GM06990 (cell line): ENCODE measurements around the gene ITGA3.

ENCODE experiments used
- DNase-seq: peaks from one replicate; pipeline ENCODE4 v3.0.0-alpha.2; 2011; ENCODE audit not compliant: insufficient read length; ENCODE audit errors: extremely low read depth
- H3K27me3 ChIP-seq: replicated peaks from 2 replicates; pipeline ENCODE4 v1.6.0; 2011; ENCODE audit warnings: low read length; ENCODE audit not compliant: control insufficient read depth, insufficient read depth
- H3K36me3 ChIP-seq: 2 replicates; pipeline ENCODE4 v1.5.1; 2011; ENCODE audit warnings: low read length; ENCODE audit not compliant: control insufficient read depth, insufficient read depth
- H3K4me3 ChIP-seq: replicated peaks from 2 replicates; pipeline ENCODE4 v1.5.1; 2011; ENCODE audit warnings: low read depth, mild to moderate bottlenecking, control low read depth, low read length
- CTCF ChIP-seq: IDR thresholded peaks from 2 replicates; pipeline ENCODE4 v1.5.1; 2011; ENCODE audit warnings: low read length, control low read depth, mild to moderate bottlenecking, inconsistent platforms; ENCODE audit not compliant: insufficient read depth, poor library complexity, severe bottlenecking

Gene ITGA3

GRCh38 chr17:50118828-50119218 lies 62.9 kb downstream of the ITGA3 start:
- Histone ChIP-seq H3K27me3 (no peaks in the 10 kb centered on the region; the same call in none of the 2 replicates), H3K36me3 (no peaks in the 10 kb centered on the region), H3K4me3 (no peak overlapping the region)
- DNase-seq, result no peak
- no peak for TF ChIP-seq CTCF

GRCh38 chr17:50120475-50121253 lies 64.8 kb downstream of the ITGA3 start:
- Histone ChIP-seq H3K27me3 (no peaks in the 10 kb centered on the region; the same call in none of the 2 replicates), H3K4me3 (no peak overlapping the region), H3K36me3 (no peaks in the 10 kb centered on the region)
- no peak for TF ChIP-seq CTCF
- DNase-seq, result no peak

- H3K36me3 ChIP-seq, result no peaks in the 10 kb centered on the region
- no peak for TF ChIP-seq CTCF
- DNase-seq, result no peak
- H3K4me3 ChIP-seq, result no peak overlapping the region
- H3K27me3 ChIP-seq, result no peaks in the 10 kb centered on the region; the same call in none of the 2 replicates
These were observed 67.0 kb downstream of the ITGA3 start for GRCh38 chr17:50122945-50123344.

- H3K36me3 ChIP-seq, result no peaks in the 10 kb centered on the region
- no peak for TF ChIP-seq CTCF
- no peak overlapping the region for H3K4me3 ChIP-seq
- H3K27me3 ChIP-seq, result peaks cover under 1% of the 10 kb centered on the region
- no peak for DNase-seq
These were observed 67.9 kb downstream of the ITGA3 start for GRCh38 chr17:50123649-50124349.

GRCh38 chr17:50125420-50125997 lies 69.6 kb downstream of the ITGA3 start:
- no peaks in the 10 kb centered on the region for H3K36me3 ChIP-seq
- no peak overlapping the region for H3K4me3 ChIP-seq
- H3K27me3 ChIP-seq, result peaks cover 2% of the 10 kb centered on the region; the same call in 1 of the 2 replicates
- no peak for TF ChIP-seq CTCF
- no peak for DNase-seq
